HEK293 (cell line): Measurements from ENCODE around the gene NLRX1.

ENCODE experiments used
- IKZF3 ChIP-seq: fragments of 450-650 bp; IDR thresholded peaks from 2 replicates; pipeline ENCODE4 v1.5.0; 2018; ENCODE audit warnings: missing biosample characterization, mild to moderate bottlenecking, missing genetic modification characterization, moderate library complexity
- TCF7L2 ChIP-seq: IDR thresholded peaks from 2 replicates; pipeline ENCODE4 v1.6.1; 2011; ENCODE audit warnings: low read depth, mild to moderate bottlenecking, inconsistent platforms, low read length, moderate library complexity, borderline replicate concordance
- TRIM28 ChIP-seq: IDR thresholded peaks from 2 replicates; pipeline ENCODE4 v1.6.1; 2011; ENCODE audit warnings: low read length, control low read depth, borderline replicate concordance
- YY1 ChIP-seq: fragments of 450-650 bp; formaldehyde crosslinking; IDR thresholded peaks from 2 replicates; pipeline ENCODE4 v1.5.1; 2018; ENCODE audit warnings: missing biosample characterization, missing genetic modification characterization
- ZNF146 ChIP-seq: fragments of 450-650 bp; formaldehyde crosslinking; IDR thresholded peaks from 2 replicates; pipeline ENCODE4 v1.5.1; 2016; ENCODE audit warnings: missing biosample characterization, missing genetic modification characterization
- ZNF274 ChIP-seq, 2 experiments: fragments of 200-500 bp in 1 of 2; fragments of 450-650 bp in 1 of 2; sonication (Bioruptor generic) in 1 of 2; formaldehyde crosslinking in 1 of 2; IDR thresholded peaks; 2 replicates each; pipeline versions ENCODE4 v1.5.1 to v1.6.1; 2014 to 2016; ENCODE audit warnings: borderline replicate concordance in 1 of 2, inconsistent platforms in 1 of 2, low read length in 1 of 2, missing biosample characterization in 1 of 2, missing genetic modification characterization in 1 of 2
- ZNF335 ChIP-seq: fragments of 450-650 bp; formaldehyde crosslinking; conservative IDR thresholded peaks from 2 replicates; pipeline ENCODE4 v1.5.1; 2016; ENCODE audit warnings: missing biosample characterization, missing genetic modification characterization
- ZNF510 ChIP-seq: fragments of 450-650 bp; formaldehyde crosslinking; IDR thresholded peaks from 2 replicates; pipeline ENCODE4 v1.5.1; 2018; ENCODE audit warnings: mild to moderate bottlenecking, missing genetic modification characterization, missing biosample characterization; ENCODE audit not compliant: insufficient replicate concordance
- ZNF621 ChIP-seq: fragments of 450-650 bp; formaldehyde crosslinking; IDR thresholded peaks from 2 replicates; pipeline ENCODE4 v1.5.1; 2017; ENCODE audit warnings: missing biosample characterization, missing genetic modification characterization
- ZNF623 ChIP-seq: fragments of 450-650 bp; formaldehyde crosslinking; IDR thresholded peaks from 2 replicates; pipeline ENCODE4 v1.5.1; 2016; ENCODE audit warnings: missing biosample characterization, missing genetic modification characterization
- TF ChIP-seq, protein P1 (sequence below): fragments of 450-650 bp; formaldehyde crosslinking; IDR thresholded peaks from 2 replicates; pipeline ENCODE4 v1.5.1; 2016; ENCODE audit warnings: missing biosample characterization, missing genetic modification characterization
- TF ChIP-seq, protein P2 (sequence below): fragments of 450-650 bp; formaldehyde crosslinking; IDR thresholded peaks from 2 replicates; pipeline ENCODE4 v1.5.1; 2017; ENCODE audit warnings: missing biosample characterization, missing genetic modification characterization
- TF ChIP-seq, protein P3 (sequence below): fragments of 450-650 bp; formaldehyde crosslinking; IDR thresholded peaks from 2 replicates; pipeline ENCODE4 v1.5.1; 2016; ENCODE audit warnings: missing biosample characterization, missing genetic modification characterization, low read depth

GRCh38 chr11:119155733-119156492 is 12.6 kb upstream of the NLRX1 start:
- TF ChIP-seq YY1 (tag by site-specific recombination) (no peak), ZNF274 (IDR thresholded peaks at IDR 0.05; ENCODE audit: low read length) (no peak), ZNF274 (tag by site-specific recombination; IDR thresholded peaks at IDR 0.05; ENCODE audit: borderline replicate concordance) (no peak), ZNF621 (tag by site-specific recombination) (no peak), IKZF3 (tag by site-specific recombination) (no peak), TCF7L2 (no peak), TRIM28 (no peak), ZNF335 (tag by site-specific recombination) (0 out of 2 replicates have a peak, but pooled peaks have one; percentile 26), ZNF510 (tag by site-specific recombination) (no peak), ZNF623 (tag by site-specific recombination) (no peak), ZNF146 (tag by site-specific recombination) (no peak)
- TF ChIP-seq, protein P1, sequence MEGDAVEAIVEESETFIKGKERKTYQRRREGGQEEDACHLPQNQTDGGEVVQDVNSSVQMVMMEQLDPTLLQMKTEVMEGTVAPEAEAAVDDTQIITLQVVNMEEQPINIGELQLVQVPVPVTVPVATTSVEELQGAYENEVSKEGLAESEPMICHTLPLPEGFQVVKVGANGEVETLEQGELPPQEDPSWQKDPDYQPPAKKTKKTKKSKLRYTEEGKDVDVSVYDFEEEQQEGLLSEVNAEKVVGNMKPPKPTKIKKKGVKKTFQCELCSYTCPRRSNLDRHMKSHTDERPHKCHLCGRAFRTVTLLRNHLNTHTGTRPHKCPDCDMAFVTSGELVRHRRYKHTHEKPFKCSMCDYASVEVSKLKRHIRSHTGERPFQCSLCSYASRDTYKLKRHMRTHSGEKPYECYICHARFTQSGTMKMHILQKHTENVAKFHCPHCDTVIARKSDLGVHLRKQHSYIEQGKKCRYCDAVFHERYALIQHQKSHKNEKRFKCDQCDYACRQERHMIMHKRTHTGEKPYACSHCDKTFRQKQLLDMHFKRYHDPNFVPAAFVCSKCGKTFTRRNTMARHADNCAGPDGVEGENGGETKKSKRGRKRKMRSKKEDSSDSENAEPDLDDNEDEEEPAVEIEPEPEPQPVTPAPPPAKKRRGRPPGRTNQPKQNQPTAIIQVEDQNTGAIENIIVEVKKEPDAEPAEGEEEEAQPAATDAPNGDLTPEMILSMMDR (tag by site-specific recombination) = peak; percentile 80
- TF ChIP-seq, protein P2, sequence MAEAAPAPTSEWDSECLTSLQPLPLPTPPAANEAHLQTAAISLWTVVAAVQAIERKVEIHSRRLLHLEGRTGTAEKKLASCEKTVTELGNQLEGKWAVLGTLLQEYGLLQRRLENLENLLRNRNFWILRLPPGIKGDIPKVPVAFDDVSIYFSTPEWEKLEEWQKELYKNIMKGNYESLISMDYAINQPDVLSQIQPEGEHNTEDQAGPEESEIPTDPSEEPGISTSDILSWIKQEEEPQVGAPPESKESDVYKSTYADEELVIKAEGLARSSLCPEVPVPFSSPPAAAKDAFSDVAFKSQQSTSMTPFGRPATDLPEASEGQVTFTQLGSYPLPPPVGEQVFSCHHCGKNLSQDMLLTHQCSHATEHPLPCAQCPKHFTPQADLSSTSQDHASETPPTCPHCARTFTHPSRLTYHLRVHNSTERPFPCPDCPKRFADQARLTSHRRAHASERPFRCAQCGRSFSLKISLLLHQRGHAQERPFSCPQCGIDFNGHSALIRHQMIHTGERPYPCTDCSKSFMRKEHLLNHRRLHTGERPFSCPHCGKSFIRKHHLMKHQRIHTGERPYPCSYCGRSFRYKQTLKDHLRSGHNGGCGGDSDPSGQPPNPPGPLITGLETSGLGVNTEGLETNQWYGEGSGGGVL (tag by site-specific recombination) = no peak
- TF ChIP-seq, protein P3, sequence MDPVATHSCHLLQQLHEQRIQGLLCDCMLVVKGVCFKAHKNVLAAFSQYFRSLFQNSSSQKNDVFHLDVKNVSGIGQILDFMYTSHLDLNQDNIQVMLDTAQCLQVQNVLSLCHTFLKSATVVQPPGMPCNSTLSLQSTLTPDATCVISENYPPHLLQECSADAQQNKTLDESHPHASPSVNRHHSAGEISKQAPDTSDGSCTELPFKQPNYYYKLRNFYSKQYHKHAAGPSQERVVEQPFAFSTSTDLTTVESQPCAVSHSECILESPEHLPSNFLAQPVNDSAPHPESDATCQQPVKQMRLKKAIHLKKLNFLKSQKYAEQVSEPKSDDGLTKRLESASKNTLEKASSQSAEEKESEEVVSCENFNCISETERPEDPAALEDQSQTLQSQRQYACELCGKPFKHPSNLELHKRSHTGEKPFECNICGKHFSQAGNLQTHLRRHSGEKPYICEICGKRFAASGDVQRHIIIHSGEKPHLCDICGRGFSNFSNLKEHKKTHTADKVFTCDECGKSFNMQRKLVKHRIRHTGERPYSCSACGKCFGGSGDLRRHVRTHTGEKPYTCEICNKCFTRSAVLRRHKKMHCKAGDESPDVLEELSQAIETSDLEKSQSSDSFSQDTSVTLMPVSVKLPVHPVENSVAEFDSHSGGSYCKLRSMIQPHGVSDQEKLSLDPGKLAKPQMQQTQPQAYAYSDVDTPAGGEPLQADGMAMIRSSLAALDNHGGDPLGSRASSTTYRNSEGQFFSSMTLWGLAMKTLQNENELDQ (tag by site-specific recombination) = no peak
